Caco-2 (cell line): ENCODE data around the gene ADAMTSL2. TPM values are rescaled to one million over a fixed set of nuclear protein-coding genes. Genes with fewer than 3 reads are reported as not detected.

Experiments used
- BruUV-seq: library from RNA; stranded (reverse); fragments of 400-500 nt; replicated peaks from 2 replicates; lab custom pipeline; 2021; lab: Mats Ljungman, UMichigan
- CTCF ChIA-PET: fragments of 300-600 bp; sonication (Branson Sonifier 250); formaldehyde crosslinking; loops from one replicate; lab custom pipeline; 2022; ENCODE audit warnings: antibody characterized with exemption; lab: Charles Lee
- POLR2A ChIA-PET: fragments of 300-600 bp; sonication (Branson Sonifier 250); formaldehyde crosslinking; loops from one replicate; lab custom pipeline; 2022; ENCODE audit warnings: antibody characterized with exemption; lab: Charles Lee
- DNase-seq, 2 experiments: peaks; one replicate each; pipeline versions ENCODE4 v3.0.0 to v3.0.0-alpha.2; 2020 to 2022
- H3K27me3 ChIP-seq: replicated peaks from 2 replicates; pipeline ENCODE4 v1.6.0; 2011; ENCODE audit warnings: low read length; ENCODE audit not compliant: control insufficient read depth, insufficient read depth
- H3K36me3 ChIP-seq: 2 replicates; pipeline ENCODE4 v1.5.1; 2011; ENCODE audit warnings: low read length; ENCODE audit not compliant: control insufficient read depth, insufficient read depth
- H3K4me1 ChIP-seq: fragments of 250-450 bp; sonication (Bioruptor Pico); 2 replicates; pipeline ENCODE4 v1.5.1; 2020; ENCODE audit warnings: mild to moderate bottlenecking
- H3K4me3 ChIP-seq: 2 replicates; pipeline ENCODE4 v1.5.1; 2011; ENCODE audit warnings: low read depth, mild to moderate bottlenecking, control low read depth, low read length
- H3K9me3 ChIP-seq: fragments of 250-450 bp; sonication (Bioruptor Pico); 2 replicates; pipeline ENCODE4 v1.5.1; 2020; ENCODE audit warnings: mild to moderate bottlenecking, moderate library complexity
- H3K27ac Mint-ChIP-seq: one replicate; pipeline ENCODE4 v1.8.0; 2022; ENCODE audit warnings: mixed read lengths; ENCODE audit not compliant: unreplicated experiment
- H3K27me3 Mint-ChIP-seq: one replicate; pipeline ENCODE4 v1.8.0; 2022; ENCODE audit warnings: mixed read lengths; ENCODE audit not compliant: insufficient read depth, unreplicated experiment
- H3K36me3 Mint-ChIP-seq: one replicate; pipeline ENCODE4 v1.8.0; 2022; ENCODE audit warnings: mild to moderate bottlenecking, mixed read lengths; ENCODE audit not compliant: insufficient read depth, unreplicated experiment
- H3K4me1 Mint-ChIP-seq: one replicate; pipeline ENCODE4 v1.8.0; 2022; ENCODE audit warnings: low read depth, mixed read lengths; ENCODE audit not compliant: unreplicated experiment
- H3K4me3 Mint-ChIP-seq: one replicate; pipeline ENCODE4 v1.8.0; 2022; ENCODE audit warnings: mild to moderate bottlenecking, moderate library complexity, mixed read lengths; ENCODE audit not compliant: unreplicated experiment
- H3K9me3 Mint-ChIP-seq: one replicate; pipeline ENCODE4 v1.8.0; 2022; ENCODE audit warnings: mixed read lengths; ENCODE audit not compliant: unreplicated experiment
- CTCF ChIP-seq, 2 experiments: fragments of 200-600 bp in 1 of 2; IDR thresholded peaks; 1 replicate in 1 of 2; 2 replicates in 1 of 2; pipeline versions ENCODE4 v1.5.1 to v1.8.0; 2011 to 2022; ENCODE audit warnings: antibody characterized with exemption in 1 of 2, control low read depth in 1 of 2, inconsistent platforms in 1 of 2, low read depth in 1 of 2, low read length in 1 of 2, mild to moderate bottlenecking in 1 of 2, moderate library complexity in 1 of 2; ENCODE audit not compliant: insufficient read depth in 1 of 2, severe bottlenecking in 1 of 2, unreplicated experiment in 1 of 2
- intact Hi-C: fragments of 100-400 bp; cut with micrococcal nuclease; formaldehyde crosslinking; loops from one replicate; pipeline ENCODE4 v1.10.0; 2022; ENCODE audit not compliant: unreplicated experiment
- total RNA-seq: library from RNA; stranded (reverse); gene quantifications from 2 replicates; pipeline ENCODE4 v1.2.3, GENCODE V29; 2022

Gene ADAMTSL2
- total RNA-seq, 1 experiment from 2014 or later: 0.68 TPM

DNA sequence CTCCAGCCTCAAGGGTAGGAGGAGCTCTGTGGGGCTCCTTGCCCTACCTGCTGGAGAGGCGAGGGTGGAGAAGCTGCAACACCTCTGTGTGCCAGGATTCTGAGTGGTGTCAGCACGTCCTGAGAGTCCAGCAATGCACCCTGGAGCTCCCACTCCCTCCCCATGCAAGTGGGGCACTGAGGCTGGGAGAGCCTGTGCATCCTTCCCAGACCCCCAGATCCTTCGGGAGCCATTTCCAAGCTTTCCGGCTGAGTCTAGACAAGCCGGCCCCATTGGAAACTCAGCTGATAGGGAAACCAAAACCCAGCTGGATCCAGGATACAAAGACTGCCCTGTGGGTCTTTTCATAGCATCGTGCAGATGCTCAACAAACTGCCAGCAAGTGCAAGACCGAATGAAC, 72.9 kb downstream of the ADAMTSL2 start:
- Mint-ChIP-seq H3K27ac (no peak overlapping the region), H3K27me3 (peaks cover 14% of the 10 kb centered on the region), H3K36me3 (no peaks in the 10 kb centered on the region), H3K4me3 (no peak overlapping the region), H3K9me3 (no peaks in the 10 kb centered on the region), H3K4me1 (no peaks in the 10 kb centered on the region)
- TF ChIP-seq CTCF (IDR thresholded peaks at IDR 0.05; ENCODE audit: insufficient read depth in 1 of 2, low read depth in 1 of 2, low read length in 1 of 2, severe bottlenecking in 1 of 2, unreplicated experiment in 1 of 2): no peak
- Histone ChIP-seq H3K4me3 (no peak overlapping the region), H3K36me3 (no peaks in the 10 kb centered on the region), H3K27me3 (no peaks in the 10 kb centered on the region; the same call in none of the 2 replicates), H3K4me1 (no peaks in the 10 kb centered on the region), H3K9me3 (no peaks in the 10 kb centered on the region)
- intact Hi-C loops: no loop called here
- CTCF ChIA-PET: no interaction called here
- DNase-seq: no peak
- no TSS peak for BruUV-seq
- POLR2A ChIA-PET: interaction anchor here (0.6 kb wide), 1 partner anchor 102 kb away, joined by 3 read pairs; no protein-coding TSS in a partner anchor

DNA sequence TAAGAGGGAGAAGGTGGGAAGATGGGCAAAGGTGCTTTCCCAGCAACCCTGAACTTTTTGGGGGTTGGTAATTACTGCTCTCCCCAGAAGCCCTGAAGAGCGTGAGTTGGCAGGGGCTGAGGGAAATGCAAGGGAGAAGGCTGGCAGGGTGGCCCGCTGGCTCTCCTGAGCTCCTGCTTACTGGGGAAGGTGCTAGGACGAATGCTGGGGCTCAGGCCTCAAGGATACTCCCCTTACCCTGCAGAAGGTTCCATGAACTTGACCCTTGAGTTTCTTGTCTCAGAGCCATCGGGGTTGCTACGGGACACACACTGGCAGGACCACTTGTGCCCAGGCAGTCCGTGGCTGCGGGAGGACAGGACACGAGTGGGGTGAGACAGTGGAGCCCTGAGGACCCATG, 73.5 kb downstream of the ADAMTSL2 start:
- CTCF ChIA-PET: no interaction called here
- BruUV-seq: no TSS peak

DNA sequence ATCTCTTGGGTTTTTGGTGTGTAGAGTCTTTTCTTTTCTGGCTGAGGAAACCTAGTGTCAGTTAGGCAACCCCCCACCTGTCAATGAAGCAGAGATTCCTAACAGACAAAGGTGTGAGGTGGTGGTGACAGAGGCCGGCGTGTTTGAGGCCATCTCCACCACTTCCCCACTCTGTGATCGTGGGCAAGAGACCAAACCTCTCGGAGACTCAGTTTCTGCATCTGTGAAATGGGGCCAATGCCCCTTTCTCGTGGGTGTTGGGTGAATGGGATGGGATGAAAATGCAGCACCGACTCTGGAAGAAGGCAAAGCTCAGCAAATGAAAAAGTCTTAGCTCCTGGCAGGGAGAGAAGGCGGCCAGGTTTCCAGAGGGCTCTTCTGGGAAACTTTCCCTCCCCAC, 73.9 kb downstream of the ADAMTSL2 start:
- Mint-ChIP-seq H3K27ac (no peak overlapping the region), H3K27me3 (peaks cover 18% of the 10 kb centered on the region), H3K9me3 (no peaks in the 10 kb centered on the region), H3K4me1 (no peaks in the 10 kb centered on the region), H3K4me3 (no peak overlapping the region), H3K36me3 (no peaks in the 10 kb centered on the region)
- no peaks in the 10 kb centered on the region for H3K4me1 ChIP-seq
- no peaks in the 10 kb centered on the region for H3K9me3 ChIP-seq
- intact Hi-C loops: no loop called here
- no peak overlapping the region for H3K4me3 ChIP-seq
- H3K36me3 ChIP-seq: no peaks in the 10 kb centered on the region
- DNase-seq: no peak
- ChIA-PET POLR2A (interaction anchor here (0.6 kb wide), 1 partner anchor 23 kb away, joined by 3 read pairs; no protein-coding TSS in a partner anchor), CTCF (no interaction called here)
- TF ChIP-seq CTCF (IDR thresholded peaks at IDR 0.05; ENCODE audit: insufficient read depth in 1 of 2, low read depth in 1 of 2, low read length in 1 of 2, severe bottlenecking in 1 of 2, unreplicated experiment in 1 of 2): no peak
- BruUV-seq: no TSS peak
- H3K27me3 ChIP-seq: no peaks in the 10 kb centered on the region; the same call in none of the 2 replicates

More for the DNA sequence above, 73.5 kb downstream of the ADAMTSL2 start:
- no peaks in the 10 kb centered on the region for H3K4me1 Mint-ChIP-seq
- no peaks in the 10 kb centered on the region for H3K36me3 ChIP-seq
- H3K36me3 Mint-ChIP-seq: no peaks in the 10 kb centered on the region
- H3K4me3 Mint-ChIP-seq: no peak overlapping the region
- H3K4me1 ChIP-seq: no peaks in the 10 kb centered on the region
- no peaks in the 10 kb centered on the region for H3K9me3 ChIP-seq
- H3K27ac Mint-ChIP-seq: no peak overlapping the region
- TF ChIP-seq CTCF (IDR thresholded peaks at IDR 0.05; ENCODE audit: insufficient read depth in 1 of 2, low read depth in 1 of 2, low read length in 1 of 2, severe bottlenecking in 1 of 2, unreplicated experiment in 1 of 2): no peak
- no peaks in the 10 kb centered on the region; the same call in none of the 2 replicates for H3K27me3 ChIP-seq
- H3K4me3 ChIP-seq: no peak overlapping the region
- intact Hi-C loops: no loop called here
- no peaks in the 10 kb centered on the region for H3K9me3 Mint-ChIP-seq
- peaks cover 14% of the 10 kb centered on the region for H3K27me3 Mint-ChIP-seq
- DNase-seq: no peak
- POLR2A ChIA-PET: interaction anchor here (0.6 kb wide), 1 partner anchor 101 kb away, joined by 3 read pairs; no protein-coding TSS in a partner anchor
